CD4-positive, alpha-beta T cell treated with Interleukin-10 for 1 hour (primary cell): ENCODE measurements around the gene ZNF600.
A peak's percentile ranks its signal among the peaks of the same experiment; 100 is the strongest.
"Not testable (repeated sequence)": the region's sequence is repeated elsewhere in the genome, so short reads cannot be mapped to it uniquely, and the experiment has no call there.

ENCODE experiments used
- DNase-seq: peaks from one replicate; pipeline ENCODE4 v3.0.0-alpha.2; 2020

Gene ZNF600

DNA sequence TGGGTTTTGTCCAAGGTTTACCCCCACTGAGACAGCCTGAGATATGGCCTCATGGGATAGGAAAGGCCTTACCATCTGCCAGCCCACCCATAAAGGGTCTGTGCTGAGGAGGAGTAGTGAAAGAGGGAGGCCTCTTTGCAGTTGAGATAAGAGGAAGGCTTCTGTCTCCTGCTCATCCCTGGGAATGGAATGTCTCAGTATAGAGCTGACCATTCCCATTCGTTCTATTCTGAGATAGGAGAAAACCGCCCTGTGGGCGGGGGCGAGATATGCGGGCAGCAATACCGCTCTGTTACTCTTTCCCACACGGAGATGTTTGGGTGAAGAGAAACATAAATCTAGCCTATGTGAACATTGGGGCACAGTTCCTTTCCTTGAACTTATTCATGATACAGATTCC, 45.2 kb downstream of the ZNF600 start:
- not testable (repeated sequence) for DNase-seq

DNA sequence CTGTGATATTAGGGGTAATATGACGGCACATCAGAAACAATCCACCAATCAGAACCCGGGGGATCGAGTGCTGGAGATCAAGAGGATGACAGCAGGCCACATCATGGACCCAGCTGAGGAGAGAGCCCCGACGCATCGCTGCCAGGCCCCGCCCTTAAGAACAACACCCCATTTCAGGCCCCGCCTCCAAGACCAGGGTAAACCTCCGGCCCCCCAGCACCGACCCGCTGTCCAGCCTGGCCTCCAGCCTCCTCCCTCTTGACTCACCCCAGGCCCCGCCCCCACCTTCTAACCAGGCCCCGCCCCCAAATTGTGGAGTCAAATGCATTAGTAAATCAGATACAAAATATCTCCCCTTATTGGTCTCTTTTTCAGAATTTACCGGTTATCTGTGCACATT, 47.0 kb downstream of the ZNF600 start:
- DNase-seq: no peak

DNA sequence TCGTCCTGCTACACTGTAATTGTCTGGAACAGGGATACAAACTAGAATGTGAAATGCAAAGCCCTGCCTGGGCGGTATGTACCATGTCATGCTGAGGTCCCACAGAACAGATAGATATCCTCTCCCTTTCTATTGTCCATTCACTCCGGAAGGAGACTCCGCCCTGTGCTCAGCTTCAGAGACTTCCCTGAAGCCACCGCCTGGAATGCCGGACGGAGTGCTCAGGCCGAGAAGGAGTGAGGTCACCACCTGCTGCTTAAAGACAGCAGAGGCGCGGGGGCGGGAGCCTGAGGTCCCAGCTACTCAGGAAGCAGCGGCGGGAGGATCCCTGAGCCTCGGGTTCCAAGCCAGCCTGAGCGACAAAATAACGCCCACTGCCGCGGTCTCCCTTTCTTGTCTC, 50.9 kb downstream of the ZNF600 start:
- DNase-seq: no peak

DNA sequence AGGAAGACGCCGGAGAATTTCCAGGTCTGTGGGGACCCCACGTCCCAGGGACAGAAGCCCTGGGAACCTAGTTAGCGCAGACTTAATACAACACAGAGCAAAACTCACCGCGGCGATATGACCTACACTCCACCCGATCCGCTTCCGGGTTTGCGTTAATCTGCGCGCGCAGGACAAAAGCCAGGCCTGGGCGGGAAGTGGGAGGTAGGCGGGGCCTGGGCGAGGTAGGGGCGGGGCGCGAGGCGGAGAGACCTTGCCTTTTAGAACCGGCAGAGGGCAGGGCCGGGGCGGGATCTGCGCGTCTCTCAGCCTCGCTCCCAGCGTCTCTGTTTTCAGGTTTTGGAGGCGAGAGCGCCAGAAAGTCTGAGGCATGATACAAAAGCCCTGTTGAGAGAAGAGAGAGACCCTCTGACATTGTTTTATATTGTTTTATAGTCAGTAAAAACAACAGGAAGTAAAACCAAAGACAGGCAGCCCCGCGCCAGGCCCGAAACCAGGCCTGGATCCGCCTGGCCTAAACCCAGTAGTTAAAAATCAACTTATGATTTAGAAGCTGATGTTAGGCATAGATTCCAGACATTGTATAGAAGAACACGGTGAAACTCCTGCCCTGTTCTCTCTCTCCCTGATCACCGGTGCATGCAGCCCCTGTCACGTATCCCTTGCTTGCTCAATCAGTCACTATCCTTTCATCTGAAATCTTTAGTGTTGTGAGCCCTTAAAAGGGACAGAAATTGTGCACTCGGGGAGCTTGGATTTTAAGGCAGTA, 51.5 kb downstream of the ZNF600 start, which contains the start of gene ZNF611:
ZNF611 (minus strand) TSS at position 152 of the 769 bp plus-strand sequence. CDS start 19,150 bp downstream, outside the sequence.
- peak; percentile 98 for DNase-seq

DNA sequence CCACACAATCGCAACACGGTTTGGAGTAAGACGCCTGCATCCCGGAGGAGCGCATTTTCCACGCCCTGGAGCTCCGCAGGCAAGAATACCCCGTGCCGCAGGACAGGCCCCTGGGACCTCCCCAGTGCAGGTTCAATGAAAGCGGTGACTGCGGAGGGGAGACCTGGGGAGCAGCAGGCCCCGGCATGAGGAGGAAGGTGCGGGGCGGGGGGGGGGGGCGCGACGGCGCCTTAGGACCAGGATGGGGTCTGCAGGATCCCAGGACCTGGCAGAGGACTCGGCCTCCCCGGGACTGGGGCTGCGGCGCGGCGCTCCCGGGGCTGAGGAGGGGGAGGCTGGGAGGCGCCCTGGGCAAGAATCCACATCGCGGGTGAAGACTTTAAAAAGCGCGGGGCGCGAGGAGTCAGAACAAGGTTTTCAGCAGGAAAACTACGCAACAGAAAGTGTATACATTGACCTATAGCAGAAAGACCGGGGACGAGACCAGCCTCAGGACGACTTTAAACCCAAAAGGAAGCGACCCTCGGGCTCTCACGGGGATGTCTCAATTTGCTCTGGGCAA, 52.2 kb downstream of the ZNF600 start:
- DNase-seq: no peak

DNA sequence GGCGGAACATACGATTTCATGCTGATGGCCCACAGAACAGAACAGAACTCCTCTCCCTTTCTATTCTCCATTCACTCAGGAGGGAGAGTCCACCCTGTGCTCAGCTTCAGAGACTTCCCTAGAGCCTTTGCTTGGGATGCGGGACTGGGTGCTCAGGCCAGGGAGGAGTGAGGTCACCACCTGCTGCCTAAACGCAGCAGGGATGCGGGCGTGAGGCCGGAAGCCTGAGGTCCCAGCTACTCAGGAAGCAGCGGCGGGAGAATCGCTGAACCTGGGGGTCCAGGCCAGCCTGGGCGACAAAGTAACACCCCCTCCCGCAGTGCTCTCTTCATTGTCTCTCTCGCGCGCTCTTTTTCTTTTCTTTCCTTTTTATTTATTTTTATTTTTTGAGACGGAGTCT, 60.5 kb downstream of the ZNF600 start:
- DNase-seq: not testable (repeated sequence)

DNA sequence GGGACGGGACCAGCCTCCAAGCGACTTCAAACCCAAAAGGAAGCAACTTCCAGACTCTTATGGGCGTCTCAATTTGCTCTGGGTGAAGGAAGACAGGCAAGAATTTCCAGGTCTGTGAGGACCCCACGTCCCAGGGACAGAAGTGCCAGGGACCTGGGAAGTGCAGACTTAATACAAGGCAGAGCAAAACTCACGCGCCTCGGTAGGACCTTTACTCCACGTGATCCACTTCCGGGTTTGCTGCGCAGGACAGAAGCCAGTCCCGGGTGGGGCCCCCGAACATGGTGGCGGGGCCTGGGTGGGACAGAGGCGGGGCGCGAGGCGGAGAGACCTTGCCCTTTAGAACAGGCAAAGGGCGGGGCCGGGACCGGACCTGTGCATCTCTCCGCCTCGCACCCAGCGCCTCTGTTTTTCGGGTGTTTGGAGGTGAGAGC, 61.0 kb downstream of the ZNF600 start:
- DNase-seq: no peak

DNA sequence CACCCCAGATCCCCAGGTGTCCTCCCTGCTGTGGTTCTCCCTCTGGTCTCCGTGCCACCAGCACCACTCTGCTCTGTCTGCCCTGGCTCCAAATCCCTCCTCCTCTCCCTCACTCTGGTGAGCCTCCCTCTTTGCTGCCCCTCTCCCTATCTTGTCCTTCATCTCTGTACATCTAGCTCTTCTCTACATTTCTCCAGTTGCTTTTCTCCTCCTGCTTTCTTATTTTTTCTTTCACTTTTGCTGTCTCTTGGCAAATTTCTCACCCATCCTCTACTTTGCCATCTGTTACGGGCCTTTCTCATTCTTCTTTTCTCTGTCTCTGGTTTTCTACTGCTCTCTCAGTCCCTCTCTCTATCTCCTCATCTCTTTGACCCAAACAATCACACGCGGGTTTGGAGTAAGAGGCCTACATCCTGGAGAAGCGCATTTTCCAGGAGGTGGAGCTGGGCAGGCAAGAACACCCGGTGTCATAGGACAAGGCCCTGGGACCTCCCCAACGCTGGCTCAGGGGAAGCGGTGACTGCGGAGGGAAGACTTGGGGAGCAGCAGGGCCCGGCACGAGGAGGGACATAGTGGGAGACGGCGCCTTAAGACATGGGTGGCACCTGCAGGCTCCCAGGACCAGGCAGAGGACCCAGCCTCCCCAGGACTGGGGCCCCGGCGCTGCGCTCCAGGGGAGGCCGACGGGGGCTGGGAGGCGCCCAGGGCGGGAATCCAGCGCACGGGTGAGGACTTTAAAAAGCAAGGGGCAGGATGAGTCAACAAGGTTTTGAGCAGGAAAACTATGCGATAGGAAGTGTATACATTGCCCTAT, 61.7 kb downstream of the ZNF600 start:
- no peak for DNase-seq

DNA sequence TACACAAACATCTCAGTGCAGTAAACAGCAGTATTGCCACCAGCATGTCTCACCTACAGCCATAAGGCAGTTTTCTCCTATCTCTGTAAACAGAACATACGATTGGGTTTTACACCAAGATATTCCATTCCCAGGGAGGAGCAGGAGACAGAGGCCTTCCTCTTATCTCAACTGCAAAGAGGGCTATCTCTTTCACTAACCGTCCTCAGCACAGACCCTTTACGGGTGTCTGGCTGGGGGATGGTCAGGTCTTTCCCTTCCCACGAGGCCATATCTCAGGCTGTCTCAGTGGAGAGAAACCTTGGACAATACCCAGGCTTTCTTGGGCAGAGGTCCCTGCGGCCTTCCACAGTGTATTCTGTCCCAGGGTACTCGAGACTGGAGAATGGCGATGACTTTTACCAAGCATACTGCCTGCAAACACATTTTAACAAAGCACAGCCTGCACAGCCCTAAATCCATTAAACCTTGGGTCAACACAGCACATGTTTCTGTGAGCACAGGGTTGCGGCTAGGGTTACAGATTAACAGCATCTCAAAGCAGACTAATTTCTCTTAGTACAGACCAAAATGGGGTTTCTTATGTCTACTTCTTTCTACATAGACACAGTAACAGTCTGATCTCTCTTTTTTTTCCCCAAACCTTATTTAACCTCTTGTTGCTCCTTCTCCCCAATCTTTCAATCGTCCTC, 62.5 kb downstream of the ZNF600 start:
- not testable (repeated sequence) for DNase-seq

DNA sequence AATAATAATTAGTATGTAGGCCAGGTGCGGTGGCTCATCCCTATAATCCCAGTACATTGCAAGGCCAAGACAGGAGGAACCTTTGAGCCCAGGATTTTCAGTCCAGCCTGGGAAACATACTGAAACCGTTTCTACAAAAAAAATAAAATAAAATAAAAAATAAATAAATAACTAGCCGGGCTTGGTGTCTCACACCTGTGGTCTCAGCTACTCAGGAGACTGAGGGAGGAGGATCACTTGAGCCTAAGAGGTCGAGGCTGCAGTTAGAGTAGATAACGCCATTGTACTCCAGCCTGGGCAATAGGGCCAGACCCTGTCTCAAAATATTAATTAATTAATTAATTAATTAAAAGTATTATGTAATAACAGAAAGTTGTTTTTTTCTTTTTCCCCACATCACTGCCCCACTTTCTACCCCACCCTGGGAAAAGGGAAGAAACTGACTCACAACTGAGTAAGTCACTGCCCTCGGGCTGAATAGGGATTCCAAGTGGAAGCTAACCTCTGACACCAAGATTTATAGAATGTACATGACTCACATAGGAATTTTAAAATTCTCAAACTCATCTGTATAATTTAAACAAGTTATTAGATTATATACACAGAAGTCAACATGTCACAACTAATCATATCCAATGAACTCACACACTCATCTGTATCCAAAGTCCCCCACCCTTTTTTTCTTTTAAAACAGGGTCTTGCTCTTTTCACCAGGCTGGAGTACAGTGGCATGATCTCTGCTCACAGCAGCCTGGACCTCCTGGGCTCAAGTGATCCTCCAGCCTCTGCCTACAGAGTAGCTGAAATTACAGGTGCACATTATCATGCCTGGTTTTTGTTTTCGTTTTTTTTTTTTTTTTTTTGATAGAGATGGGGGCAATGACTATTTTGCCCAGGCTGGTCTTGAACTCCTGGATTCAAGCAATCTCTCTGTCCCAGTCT, 64.3 kb downstream of the ZNF600 start:
- no peak for DNase-seq

DNA sequence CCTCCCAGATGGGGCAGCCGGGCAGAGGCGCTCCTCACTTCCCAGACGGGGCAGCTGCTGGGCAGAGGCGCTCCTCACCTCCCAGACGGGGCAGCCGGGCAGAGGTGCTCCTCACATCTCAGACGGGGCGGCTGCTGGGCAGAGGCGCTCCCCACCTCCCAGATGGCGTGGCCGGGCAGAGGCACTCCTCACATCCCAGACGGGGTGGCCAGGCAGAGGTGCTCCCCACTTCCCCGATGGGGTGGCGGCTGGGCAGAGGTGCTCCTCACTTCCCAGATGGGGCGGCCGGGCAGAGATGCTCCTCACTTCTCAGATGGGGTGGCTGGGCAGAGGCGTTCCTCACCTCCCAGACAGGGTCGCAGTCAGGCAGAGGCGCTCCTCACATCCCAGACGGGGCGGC, 66.0 kb downstream of the ZNF600 start:
- DNase-seq: not testable (repeated sequence)

DNA sequence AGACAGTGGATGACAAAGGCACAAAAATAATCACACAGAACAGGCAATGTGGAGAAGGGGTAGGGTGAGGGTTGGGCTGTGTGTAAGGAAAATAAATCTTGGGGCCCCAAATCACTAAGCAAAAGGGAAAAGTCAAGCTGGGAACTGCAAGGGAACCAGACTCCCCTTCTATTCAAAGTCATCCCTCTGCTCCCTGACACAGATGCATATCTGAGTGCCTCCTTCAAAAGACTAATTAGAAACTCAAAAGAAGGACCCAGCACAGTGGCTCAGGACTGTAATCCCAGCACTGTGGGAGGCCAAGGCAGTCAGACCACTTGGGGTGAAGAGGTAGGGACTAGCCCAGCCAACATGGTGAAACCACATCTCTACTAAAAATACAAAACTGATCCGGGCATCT, 70.1 kb downstream of the ZNF600 start:
- DNase-seq: no peak

DNA sequence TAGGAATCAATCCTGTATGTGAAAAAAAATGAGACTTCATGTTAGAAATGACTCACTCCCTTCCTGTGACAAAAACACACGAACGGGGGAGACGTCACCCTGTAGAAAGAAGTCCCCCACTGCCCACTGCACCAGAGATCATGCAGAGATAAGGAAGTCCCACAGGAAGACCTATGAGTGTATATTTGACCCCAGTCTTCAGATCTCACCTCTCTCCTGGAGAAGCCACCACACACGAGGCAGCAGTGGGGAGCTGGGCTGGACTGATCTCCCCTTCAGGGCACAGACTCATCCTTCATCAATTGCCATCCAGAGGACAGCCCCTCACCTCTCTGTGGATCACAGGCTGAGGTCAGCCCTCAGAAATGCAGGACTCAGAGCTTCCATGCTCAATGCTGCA, 70.7 kb downstream of the ZNF600 start:
- peak; percentile 46 for DNase-seq

DNA sequence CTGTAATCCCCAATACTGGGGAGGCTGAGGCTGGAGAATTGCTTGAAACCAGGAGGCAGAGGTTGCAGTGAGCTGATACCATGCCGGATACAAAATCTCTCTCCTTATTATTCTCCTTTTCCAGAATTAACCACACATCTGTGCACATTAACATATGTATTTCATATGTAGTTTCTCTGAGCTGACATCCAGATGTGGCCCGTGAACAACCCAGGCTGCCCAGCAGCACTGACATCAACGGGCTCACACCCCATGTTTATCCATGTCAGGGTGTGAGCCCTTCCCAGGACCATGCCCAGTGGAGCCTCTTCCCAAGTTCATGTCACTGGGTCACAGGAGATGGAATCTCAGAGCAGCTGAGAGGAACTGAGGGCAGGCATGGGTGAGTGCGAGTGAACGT, 71.3 kb downstream of the ZNF600 start:
- not testable (repeated sequence) for DNase-seq
